Fibroblast of lung (primary cell): Measurements from ENCODE around the gene SLC44A1. TPM values are rescaled to one million over a fixed set of nuclear protein-coding genes. Genes with fewer than 3 reads are reported as not detected.

Experiments used
- DNase-seq, 2 donors: peaks; one replicate each; pipeline versions ENCODE4 v3.0.0 to v3.0.0-alpha.2; 2010; ENCODE audit warnings: low read depth in 2 of 2
- H2AFZ ChIP-seq: 2 replicates; pipeline ENCODE4 v1.5.1; 2012; ENCODE audit warnings: low read length, control low read depth, inconsistent platforms
- H3K27ac ChIP-seq: 2 replicates; pipeline ENCODE4 v1.5.1; 2011; ENCODE audit warnings: low read length, control low read depth; ENCODE audit not compliant: insufficient read depth
- H3K27me3 ChIP-seq: 2 replicates; pipeline ENCODE4 v1.5.1; 2011; ENCODE audit warnings: mild to moderate bottlenecking, low read length; ENCODE audit not compliant: control insufficient read depth, insufficient read depth
- H3K36me3 ChIP-seq: 2 replicates; pipeline ENCODE4 v1.5.1; 2011; ENCODE audit warnings: low read length; ENCODE audit not compliant: control insufficient read depth, insufficient read depth
- H3K4me1 ChIP-seq: 2 replicates; pipeline ENCODE4 v1.5.1; 2011; ENCODE audit warnings: low read length; ENCODE audit not compliant: control insufficient read depth, insufficient read depth; ENCODE audit errors: extremely low read depth
- H3K4me2 ChIP-seq: 2 replicates; pipeline ENCODE4 v1.5.1; 2011; ENCODE audit warnings: low read length, control low read depth; ENCODE audit not compliant: insufficient read depth; ENCODE audit errors: extremely low read depth
- H3K4me3 ChIP-seq, 4 experiments: fragments of 200-600 bp in 1 of 4; sonication (generic) in 1 of 4; replicated peaks in 1 of 4; 2 replicates each; pipeline ENCODE4 v1.5.1; 2011 to 2016; ENCODE audit warnings: low read length in 4 of 4, low read depth in 3 of 4, mild to moderate bottlenecking in 3 of 4, control low read depth in 2 of 4, inconsistent platforms in 1 of 4, mixed read lengths in 1 of 4; ENCODE audit not compliant: insufficient read depth in 1 of 4; ENCODE audit errors: control extremely low read depth in 1 of 4
- H3K79me2 ChIP-seq: 2 replicates; pipeline ENCODE4 v1.5.1; 2012; ENCODE audit warnings: mild to moderate bottlenecking, low read length, inconsistent platforms; ENCODE audit not compliant: control insufficient read depth, insufficient read depth
- H3K9ac ChIP-seq: 2 replicates; pipeline ENCODE4 v1.5.1; 2011; ENCODE audit warnings: mild to moderate bottlenecking, low read length, control low read depth; ENCODE audit not compliant: insufficient read depth
- H3K9me3 ChIP-seq: 2 replicates; pipeline ENCODE4 v1.5.1; 2012; ENCODE audit warnings: low read depth, low read length; ENCODE audit not compliant: control insufficient read depth, insufficient read depth
- H4K20me1 ChIP-seq: 2 replicates; pipeline ENCODE4 v1.5.1; 2011; ENCODE audit warnings: low read length; ENCODE audit not compliant: control insufficient read depth, insufficient read depth; ENCODE audit errors: extremely low read depth
- CTCF ChIP-seq, 2 donors: IDR thresholded peaks in 1 of 2; conservative IDR thresholded peaks in 1 of 2; 1 replicate in 1 of 2; 2 replicates in 1 of 2; pipeline ENCODE4 v1.5.1; 2011 to 2012; ENCODE audit warnings: low read length in 2 of 2, control low read depth in 1 of 2, inconsistent platforms in 1 of 2, low read depth in 1 of 2, mild to moderate bottlenecking in 1 of 2
- EZH2 ChIP-seq: IDR thresholded peaks from 2 replicates; pipeline ENCODE4 v1.5.1; 2012; ENCODE audit warnings: low read length, control low read depth, mild to moderate bottlenecking; ENCODE audit errors: missing control alignments
- polyA plus RNA-seq, 2 donors: library from polyadenylated mRNA; depleted of rRNA in 1 of 2; stranded (reverse) in 1 of 2; unstranded in 1 of 2; fragments of >200 nt; gene quantifications; 2 replicates each; pipeline ENCODE4 v1.2.1, GENCODE V29; 2011 to 2012; ENCODE audit warnings: missing spikeins in 1 of 2
- total RNA-seq: library from RNA; depleted of rRNA; stranded (reverse); fragments of >200 nt; gene quantifications from 2 replicates; pipeline ENCODE4 v1.2.1, GENCODE V29; 2014

SLC44A1 gene
- total and polyA plus RNA-seq, 2 donors (not counting 1 experiment from before 2014, with no cell fraction given): 35.9 to 54.2 TPM

- Histone ChIP-seq H3K4me2 (no peak overlapping the region), H2AFZ (no peak overlapping the region), H4K20me1 (no peaks in the 10 kb centered on the region), H3K27ac (no peak overlapping the region), H3K27me3 (no peaks in the 10 kb centered on the region), H3K36me3 (no peaks in the 10 kb centered on the region), H3K9me3 (no peaks in the 10 kb centered on the region), H3K4me1 (no peaks in the 10 kb centered on the region), H3K79me2 (no peaks in the 10 kb centered on the region), H3K4me3 (no peak overlapping the region), H3K9ac (no peak overlapping the region)
- TF ChIP-seq EZH2 (no peak), CTCF (conservative IDR thresholded peaks at IDR 0.05 in 1 of 2, IDR thresholded peaks at IDR 0.05 in 1 of 2; ENCODE audit: low read depth in 1 of 2, low read length in 2 of 2) (peak; percentile 49 to 63)
- peak; percentile 31 to 64 for DNase-seq
Observed at GRCh38 chr9:105413525-105413924, 169.1 kb downstream of the SLC44A1 start.

GRCh38 chr9:105414947-105415661 is 170.7 kb downstream of the SLC44A1 start:
- Histone ChIP-seq H3K9me3 (no peaks in the 10 kb centered on the region), H3K36me3 (no peaks in the 10 kb centered on the region), H3K4me3 (peak overlapping the region in 1 of 4 experiments; percentile 4), H3K27ac (no peak overlapping the region), H2AFZ (no peak overlapping the region), H3K4me1 (no peaks in the 10 kb centered on the region), H3K27me3 (no peaks in the 10 kb centered on the region), H4K20me1 (no peaks in the 10 kb centered on the region), H3K79me2 (no peaks in the 10 kb centered on the region), H3K9ac (no peak overlapping the region), H3K4me2 (peak overlapping the region; percentile 69)
- peak; percentile 88 to 89 for TF ChIP-seq CTCF (conservative IDR thresholded peaks at IDR 0.05 in 1 of 2, IDR thresholded peaks at IDR 0.05 in 1 of 2; ENCODE audit: low read depth in 1 of 2, low read length in 2 of 2)
- TF ChIP-seq EZH2: no peak
- DNase-seq: peak; percentile 34 to 59

GRCh38 chr9:105415662-105415980 is 171.2 kb downstream of the SLC44A1 start:
- TF ChIP-seq CTCF (conservative IDR thresholded peaks at IDR 0.05 in 1 of 2, IDR thresholded peaks at IDR 0.05 in 1 of 2; ENCODE audit: low read depth in 1 of 2, low read length in 2 of 2) (no peak), EZH2 (no peak)
- no peak for DNase-seq
- no peaks in the 10 kb centered on the region for H3K9me3 ChIP-seq
- H3K9ac ChIP-seq: no peak overlapping the region
- no peak overlapping the region for H2AFZ ChIP-seq
- no peak overlapping the region for H3K27ac ChIP-seq
- H3K36me3 ChIP-seq: no peaks in the 10 kb centered on the region
- H4K20me1 ChIP-seq: no peaks in the 10 kb centered on the region
- H3K79me2 ChIP-seq: no peaks in the 10 kb centered on the region
- H3K4me1 ChIP-seq: no peaks in the 10 kb centered on the region
- no peaks in the 10 kb centered on the region for H3K27me3 ChIP-seq
- no peak overlapping the region for H3K4me2 ChIP-seq
- H3K4me3 ChIP-seq: no peak overlapping the region
